Subcutaneous abdominal adipose tissue (tissue), 5 donors: Measurements from ENCODE around the gene MTCL1.

Experiments
- H3K27ac ChIP-seq: one replicate; pipeline ENCODE4 v1.7.0; 2013; ENCODE audit warnings: low read depth, mild to moderate bottlenecking, inconsistent platforms, low read length, moderate library complexity
- H3K27me3 ChIP-seq, 5 donors: one replicate each; pipeline ENCODE4 v1.7.0; 2013; ENCODE audit warnings: low read length in 5 of 5, inconsistent platforms in 1 of 5; ENCODE audit not compliant: control insufficient read depth in 5 of 5, insufficient read depth in 4 of 5
- H3K36me3 ChIP-seq, 5 donors: one replicate each; pipeline ENCODE4 v1.7.0; 2013; ENCODE audit warnings: low read length in 5 of 5; ENCODE audit not compliant: control insufficient read depth in 5 of 5, insufficient read depth in 5 of 5
- H3K4me1 ChIP-seq, 5 donors: one replicate each; pipeline ENCODE4 v1.7.0; 2013; ENCODE audit warnings: low read length in 5 of 5, mild to moderate bottlenecking in 3 of 5, moderate library complexity in 1 of 5; ENCODE audit not compliant: control insufficient read depth in 5 of 5, insufficient read depth in 5 of 5
- H3K4me3 ChIP-seq, 5 donors: one replicate each; pipeline ENCODE4 v1.7.0; 2013; ENCODE audit warnings: low read length in 5 of 5, low read depth in 1 of 5
- H3K9ac ChIP-seq, 5 donors: one replicate each; pipeline ENCODE4 v1.7.0; 2013; ENCODE audit warnings: low read length in 5 of 5, mild to moderate bottlenecking in 4 of 5, moderate library complexity in 3 of 5
- H3K9me3 ChIP-seq, 5 donors: one replicate each; pipeline ENCODE4 v1.7.0; 2013; ENCODE audit warnings: low read length in 5 of 5; ENCODE audit not compliant: control insufficient read depth in 5 of 5
- donor health status: healthy.
- donor health status: healthy.
- donor health status: healthy.
- donor health status: healthy.
- donor health status: healthy.

The MTCL1 gene

DNA sequence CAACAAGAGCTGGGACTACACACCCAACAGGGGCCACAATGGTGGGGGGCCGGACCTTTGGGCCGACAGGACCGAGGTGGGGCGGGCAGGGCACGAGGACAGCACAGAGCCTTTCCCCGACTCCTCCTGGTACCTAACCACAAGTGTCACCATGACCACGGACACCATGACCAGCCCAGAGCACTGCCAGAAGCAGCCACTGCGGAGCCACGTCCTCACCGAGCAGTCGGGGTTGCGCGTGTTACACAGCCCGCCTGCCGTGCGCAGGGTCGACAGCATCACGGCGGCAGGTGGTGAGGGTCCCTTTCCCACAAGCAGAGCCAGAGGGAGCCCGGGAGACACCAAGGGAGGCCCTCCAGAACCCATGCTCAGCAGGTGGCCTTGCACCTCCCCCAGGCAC, 119.5 kb downstream of the MTCL1 start:
- H3K4me3 ChIP-seq = no peak overlapping the region
- peaks cover 0 to 2% (median 0%) of the 10 kb centered on the region in 5 donors for H3K36me3 ChIP-seq
- H3K9me3 ChIP-seq = no peaks in the 10 kb centered on the region
- H3K27me3 ChIP-seq = no peaks in the 10 kb centered on the region
- H3K27ac ChIP-seq = no peak overlapping the region
- peaks cover 0 to 5% (median 0%) of the 10 kb centered on the region in 5 donors for H3K4me1 ChIP-seq
- no peak overlapping the region for H3K9ac ChIP-seq

DNA sequence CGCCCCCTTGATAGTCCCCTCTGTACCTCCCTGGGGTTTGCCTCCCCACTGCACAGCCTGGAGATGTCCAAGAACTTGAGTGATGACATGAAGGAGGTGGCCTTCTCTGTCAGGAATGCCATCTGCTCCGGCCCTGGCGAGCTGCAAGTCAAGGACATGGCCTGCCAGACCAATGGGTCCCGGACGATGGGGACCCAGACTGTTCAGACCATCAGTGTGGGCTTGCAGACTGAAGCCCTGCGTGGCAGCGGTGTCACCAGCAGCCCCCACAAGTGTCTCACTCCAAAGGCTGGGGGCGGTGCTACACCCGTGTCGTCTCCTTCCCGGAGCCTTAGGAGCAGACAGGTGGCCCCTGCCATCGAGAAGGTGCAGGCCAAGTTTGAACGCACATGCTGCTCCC, 119.9 kb downstream of the MTCL1 start:
- Histone ChIP-seq H3K9ac (no peak overlapping the region), H3K9me3 (no peaks in the 10 kb centered on the region), H3K27ac (no peak overlapping the region), H3K4me1 (peaks cover 0 to 5% (median 0%) of the 10 kb centered on the region in 5 donors), H3K27me3 (no peaks in the 10 kb centered on the region), H3K4me3 (no peak overlapping the region), H3K36me3 (peaks cover 0 to 2% (median 0%) of the 10 kb centered on the region in 5 donors)

DNA sequence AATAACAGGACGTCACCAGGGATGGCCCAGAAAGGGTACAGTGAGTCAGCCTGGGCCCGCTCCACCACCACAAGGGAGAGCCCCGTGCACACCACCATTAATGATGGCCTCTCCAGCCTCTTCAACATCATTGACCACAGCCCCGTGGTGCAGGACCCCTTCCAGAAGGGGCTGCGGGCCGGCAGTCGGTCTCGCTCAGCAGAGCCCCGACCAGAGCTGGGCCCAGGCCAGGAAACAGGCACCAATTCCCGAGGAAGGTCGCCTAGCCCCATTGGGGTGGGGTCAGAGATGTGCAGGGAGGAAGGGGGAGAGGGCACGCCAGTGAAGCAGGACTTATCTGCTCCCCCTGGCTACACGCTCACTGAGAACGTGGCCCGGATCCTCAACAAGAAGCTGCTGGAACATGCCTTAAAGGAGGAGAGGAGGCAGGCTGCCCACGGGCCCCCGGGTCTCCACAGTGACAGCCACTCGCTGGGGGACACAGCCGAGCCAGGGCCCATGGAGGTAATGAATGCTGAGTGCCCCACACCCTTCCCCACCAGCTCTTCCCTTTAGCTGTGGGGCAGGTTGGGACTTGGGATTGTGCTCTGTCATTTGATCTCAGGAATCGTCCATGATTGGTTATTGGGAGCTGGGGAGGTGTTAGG, 120.5 kb downstream of the MTCL1 start:
- no peaks in the 10 kb centered on the region for H3K9me3 ChIP-seq
- no peak overlapping the region for H3K9ac ChIP-seq
- H3K27me3 ChIP-seq = peaks cover 0 to 2% (median 0%) of the 10 kb centered on the region in 5 donors
- no peak overlapping the region for H3K27ac ChIP-seq
- H3K4me3 ChIP-seq = no peak overlapping the region
- H3K4me1 ChIP-seq = peaks cover 0 to 5% (median 0%) of the 10 kb centered on the region in 5 donors
- no peaks in the 10 kb centered on the region for H3K36me3 ChIP-seq

DNA sequence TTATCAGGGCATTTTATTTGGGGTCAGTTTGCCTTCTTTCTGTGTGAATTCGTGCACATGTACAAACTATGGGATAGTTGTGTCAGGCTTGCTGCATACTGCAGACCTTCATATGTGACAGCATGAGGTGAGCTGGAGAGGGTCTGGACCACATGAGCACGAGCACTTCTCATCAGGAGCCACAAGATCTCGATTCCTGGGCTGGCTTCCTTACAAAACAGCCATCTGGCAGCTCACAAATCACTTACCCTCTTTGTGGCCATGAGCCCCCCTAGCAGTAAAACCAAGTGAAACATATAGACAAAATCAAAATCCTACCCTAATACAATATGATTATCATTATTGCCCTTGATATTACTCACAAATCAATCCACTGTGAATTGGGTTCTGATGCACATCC, 121.2 kb downstream of the MTCL1 start:
- Histone ChIP-seq H3K36me3 (no peaks in the 10 kb centered on the region), H3K4me1 (peaks cover 0 to 5% (median 0%) of the 10 kb centered on the region in 5 donors), H3K9ac (no peak overlapping the region), H3K27ac (no peak overlapping the region), H3K9me3 (no peaks in the 10 kb centered on the region), H3K4me3 (no peak overlapping the region), H3K27me3 (peaks cover 0 to 2% (median 0%) of the 10 kb centered on the region in 5 donors)

DNA sequence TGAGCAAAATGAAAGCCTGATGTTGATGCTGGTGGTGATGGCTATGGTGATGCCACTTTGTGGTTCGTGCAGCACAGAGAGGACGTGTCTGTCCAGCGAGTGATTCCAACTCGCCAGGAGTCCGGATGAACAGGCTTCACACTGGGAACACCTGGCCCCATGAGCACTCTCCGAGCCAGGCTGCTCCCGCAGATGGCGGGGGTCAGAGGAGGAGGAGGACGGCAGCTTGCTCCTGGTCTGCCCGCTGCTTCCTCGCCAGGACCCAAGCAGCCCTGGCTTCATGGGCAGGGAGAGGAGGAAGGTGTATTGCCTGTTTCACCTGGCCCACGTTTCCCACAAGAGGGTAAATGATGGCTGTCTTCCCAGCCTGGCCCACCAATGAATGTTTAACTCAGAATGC, 121.6 kb downstream of the MTCL1 start:
- no peaks in the 10 kb centered on the region for H3K9me3 ChIP-seq
- H3K27me3 ChIP-seq = peaks cover 0 to 2% (median 0%) of the 10 kb centered on the region in 5 donors
- H3K36me3 ChIP-seq = no peaks in the 10 kb centered on the region
- peaks cover 0 to 5% (median 0%) of the 10 kb centered on the region in 5 donors for H3K4me1 ChIP-seq
- no peak overlapping the region for H3K27ac ChIP-seq
- no peak overlapping the region for H3K9ac ChIP-seq
- H3K4me3 ChIP-seq = no peak overlapping the region

DNA sequence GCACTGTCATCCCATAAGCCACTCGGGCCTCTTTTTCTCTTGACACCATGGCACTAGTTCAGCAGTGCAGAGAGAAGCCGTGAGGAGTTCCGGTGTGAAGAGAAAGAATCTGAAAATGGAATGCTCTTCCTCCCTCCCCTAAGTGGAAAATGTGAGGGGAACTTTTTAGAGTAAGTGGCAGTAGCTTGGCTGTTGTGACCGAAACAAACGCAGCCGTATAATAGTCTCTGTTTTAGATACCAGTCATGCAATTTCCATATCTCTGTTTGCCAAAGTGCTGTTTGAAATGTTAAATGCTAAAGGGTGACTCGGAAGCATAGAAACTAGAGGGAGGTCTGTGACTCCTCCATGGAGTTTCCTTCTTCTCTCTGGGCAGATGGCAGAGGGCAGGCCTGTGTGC, 122.9 kb downstream of the MTCL1 start:
- peaks cover 0 to 2% (median 0%) of the 10 kb centered on the region in 5 donors for H3K27me3 ChIP-seq
- no peak overlapping the region for H3K27ac ChIP-seq
- no peak overlapping the region for H3K9ac ChIP-seq
- no peaks in the 10 kb centered on the region for H3K9me3 ChIP-seq
- H3K4me1 ChIP-seq = peaks cover 0 to 5% (median 0%) of the 10 kb centered on the region in 5 donors
- H3K36me3 ChIP-seq = no peaks in the 10 kb centered on the region
- H3K4me3 ChIP-seq = no peak overlapping the region

DNA sequence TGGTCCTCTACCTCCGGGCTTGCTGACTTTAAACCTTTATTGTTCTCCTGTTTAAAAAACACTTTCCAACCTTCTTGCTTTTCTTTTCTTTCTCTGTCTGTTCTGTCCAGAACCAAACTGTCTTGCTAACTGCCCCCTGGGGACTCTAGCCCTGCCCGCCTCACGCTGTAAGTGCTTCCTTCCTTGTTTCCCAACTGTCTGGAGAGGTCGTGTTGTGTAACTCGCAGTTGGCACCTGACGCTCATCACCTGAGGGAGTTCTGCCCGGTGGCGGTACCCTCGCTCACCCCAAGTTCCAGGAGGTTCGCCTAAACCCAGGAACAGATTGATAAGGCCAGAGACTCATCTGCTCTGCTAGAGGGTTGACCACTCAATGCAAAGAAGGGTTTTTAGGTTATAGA, 123.4 kb downstream of the MTCL1 start:
- Histone ChIP-seq H3K27ac (no peak overlapping the region), H3K27me3 (peaks cover 0 to 2% (median 0%) of the 10 kb centered on the region in 5 donors), H3K4me3 (no peak overlapping the region), H3K4me1 (peaks cover 0 to 5% (median 0%) of the 10 kb centered on the region in 5 donors), H3K36me3 (no peaks in the 10 kb centered on the region), H3K9ac (no peak overlapping the region), H3K9me3 (no peaks in the 10 kb centered on the region)

DNA sequence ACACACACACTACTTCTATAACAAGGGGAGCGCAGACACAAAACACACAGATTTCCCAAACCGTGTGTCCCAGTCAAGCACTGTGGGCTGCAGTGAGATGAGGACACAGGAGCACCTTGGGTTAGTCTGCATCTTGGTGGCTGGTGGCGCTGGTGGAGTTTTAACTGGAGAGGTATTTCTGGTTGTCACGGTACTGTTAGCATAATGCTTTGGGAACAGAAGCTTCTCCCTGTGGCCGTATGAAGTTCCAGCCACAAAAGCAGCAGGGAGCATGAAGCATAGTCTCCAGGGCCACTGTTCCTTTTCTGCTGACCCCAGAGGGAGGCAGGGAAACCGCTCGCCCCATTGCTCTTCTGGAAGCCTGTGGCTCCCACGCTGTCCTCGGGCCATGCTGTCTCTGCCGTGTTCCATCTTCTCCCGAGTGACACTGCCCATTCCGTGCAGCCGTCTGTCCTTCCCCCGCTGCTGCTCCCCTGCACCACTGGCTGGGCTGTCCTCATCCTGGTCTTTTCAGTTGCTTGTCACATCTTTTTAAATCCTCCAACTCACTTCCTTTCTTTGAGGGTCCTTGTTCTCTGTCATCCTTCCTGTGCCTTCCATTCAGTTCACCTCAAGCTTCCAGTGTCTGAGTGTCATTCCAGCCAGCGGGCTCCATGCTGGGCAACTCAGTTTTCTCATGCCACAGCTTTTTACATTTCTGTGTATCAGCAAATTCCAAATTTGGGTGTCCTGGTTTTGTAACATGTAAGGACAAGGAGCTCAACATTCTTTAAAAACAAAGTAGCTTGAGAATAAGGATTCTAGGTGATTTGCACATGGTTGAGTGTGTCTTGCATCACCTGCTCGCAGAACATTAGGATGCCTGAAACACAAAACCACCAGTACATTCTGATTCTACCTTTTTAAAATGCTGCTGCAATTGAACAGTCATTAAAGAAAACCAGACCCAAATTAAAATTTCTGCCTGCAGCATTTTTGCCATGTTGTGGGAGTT, 125.0 kb downstream of the MTCL1 start:
- Histone ChIP-seq H3K9ac (no peak overlapping the region), H3K27me3 (peaks cover 0 to 2% (median 0%) of the 10 kb centered on the region in 5 donors), H3K9me3 (no peaks in the 10 kb centered on the region), H3K27ac (no peak overlapping the region), H3K4me1 (peaks cover 2 to 12% (median 6%) of the 10 kb centered on the region in 5 donors), H3K36me3 (no peaks in the 10 kb centered on the region), H3K4me3 (no peak overlapping the region)

DNA sequence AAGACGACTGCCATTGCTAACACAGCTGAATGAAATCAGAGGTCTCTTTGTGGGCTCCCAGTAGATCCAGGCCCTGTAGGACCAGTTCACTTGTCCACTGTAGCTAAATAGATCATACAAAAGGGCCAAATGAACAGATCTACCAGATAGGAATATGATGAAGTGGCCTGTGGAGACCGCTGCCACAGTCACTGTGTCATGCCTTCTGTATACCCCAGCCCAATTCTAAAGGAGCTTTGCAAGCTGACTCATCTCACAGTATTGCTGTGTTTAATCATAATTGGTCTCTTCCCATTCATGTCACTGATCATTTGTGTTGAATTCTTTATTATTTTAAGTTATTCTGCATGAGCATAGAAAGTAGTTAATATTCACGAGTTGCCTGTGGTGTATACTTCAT, 125.8 kb downstream of the MTCL1 start:
- Histone ChIP-seq H3K9me3 (no peaks in the 10 kb centered on the region), H3K4me1 (peaks cover 5 to 17% (median 11%) of the 10 kb centered on the region in 5 donors), H3K36me3 (no peaks in the 10 kb centered on the region), H3K27ac (no peak overlapping the region), H3K4me3 (no peak overlapping the region), H3K9ac (no peak overlapping the region), H3K27me3 (peaks cover 0 to 2% (median 0%) of the 10 kb centered on the region in 5 donors)

DNA sequence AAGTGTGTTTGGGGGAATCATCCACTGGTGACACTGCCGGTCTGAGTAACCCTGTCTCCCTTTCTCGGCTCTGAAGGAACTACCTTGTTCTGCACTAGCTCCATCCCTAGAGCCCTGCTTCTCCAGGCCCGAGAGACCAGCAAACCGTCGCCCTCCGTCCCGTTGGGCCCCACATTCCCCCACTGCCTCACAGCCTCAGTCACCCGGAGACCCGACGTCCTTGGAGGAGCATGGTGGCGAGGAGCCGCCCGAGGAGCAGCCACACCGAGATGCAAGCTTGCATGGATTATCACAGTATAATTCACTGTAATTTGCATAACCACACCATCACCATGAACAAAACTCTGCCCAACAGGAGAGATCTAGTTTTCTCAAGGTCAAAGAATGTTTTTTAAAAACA, 126.2 kb downstream of the MTCL1 start:
- H3K9ac ChIP-seq = no peak overlapping the region
- no peaks in the 10 kb centered on the region for H3K9me3 ChIP-seq
- H3K27me3 ChIP-seq = peaks cover 0 to 2% (median 0%) of the 10 kb centered on the region in 5 donors
- no peaks in the 10 kb centered on the region for H3K36me3 ChIP-seq
- peaks cover 5 to 17% (median 11%) of the 10 kb centered on the region in 5 donors for H3K4me1 ChIP-seq
- H3K27ac ChIP-seq = no peak overlapping the region
- no peak overlapping the region for H3K4me3 ChIP-seq
